ENCODE results near the gene APOL3.

DNA sequence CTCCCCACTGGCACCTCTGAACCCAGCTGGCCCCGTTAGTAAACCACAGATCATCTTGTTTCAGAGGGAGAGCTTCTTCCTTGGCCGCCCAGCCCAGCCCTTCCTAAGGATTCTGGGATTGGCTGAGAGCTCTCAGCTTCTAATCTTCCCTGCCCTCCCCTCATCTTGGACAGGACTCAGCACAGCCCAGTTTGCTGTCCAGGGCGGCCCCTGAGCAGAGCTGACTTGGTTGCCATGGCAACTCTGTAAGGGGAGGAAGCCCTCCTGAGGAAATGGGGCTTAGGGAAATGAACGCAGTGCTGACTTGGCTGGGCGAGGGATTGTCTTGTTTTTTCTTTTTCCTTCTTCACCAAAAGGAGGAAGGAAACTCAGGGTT, 36.5 kb upstream of the APOL3 start:
- TF ChIP-seq, protein P1, sequence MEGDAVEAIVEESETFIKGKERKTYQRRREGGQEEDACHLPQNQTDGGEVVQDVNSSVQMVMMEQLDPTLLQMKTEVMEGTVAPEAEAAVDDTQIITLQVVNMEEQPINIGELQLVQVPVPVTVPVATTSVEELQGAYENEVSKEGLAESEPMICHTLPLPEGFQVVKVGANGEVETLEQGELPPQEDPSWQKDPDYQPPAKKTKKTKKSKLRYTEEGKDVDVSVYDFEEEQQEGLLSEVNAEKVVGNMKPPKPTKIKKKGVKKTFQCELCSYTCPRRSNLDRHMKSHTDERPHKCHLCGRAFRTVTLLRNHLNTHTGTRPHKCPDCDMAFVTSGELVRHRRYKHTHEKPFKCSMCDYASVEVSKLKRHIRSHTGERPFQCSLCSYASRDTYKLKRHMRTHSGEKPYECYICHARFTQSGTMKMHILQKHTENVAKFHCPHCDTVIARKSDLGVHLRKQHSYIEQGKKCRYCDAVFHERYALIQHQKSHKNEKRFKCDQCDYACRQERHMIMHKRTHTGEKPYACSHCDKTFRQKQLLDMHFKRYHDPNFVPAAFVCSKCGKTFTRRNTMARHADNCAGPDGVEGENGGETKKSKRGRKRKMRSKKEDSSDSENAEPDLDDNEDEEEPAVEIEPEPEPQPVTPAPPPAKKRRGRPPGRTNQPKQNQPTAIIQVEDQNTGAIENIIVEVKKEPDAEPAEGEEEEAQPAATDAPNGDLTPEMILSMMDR (IDR thresholded peaks at IDR 0.05): no peak
- TF ChIP-seq ZFX (IDR thresholded peaks at IDR 0.05; ENCODE audit: borderline replicate concordance): no peak

Data from 22Rv1 (cell line).